Natural killer cell treated with Interleukin-12 subunit alpha and Interleukin-12 subunit beta and Interleukin-15 and Interleukin-18, amount 100 ng/mL, for 72 hours (primary cell): ENCODE data around the gene PHIP. TPM values are rescaled to one million over a fixed set of nuclear protein-coding genes. Genes with fewer than 3 reads are reported as not detected.
"Not testable (repeated sequence)": the region's sequence is repeated elsewhere in the genome, so short reads cannot be mapped to it uniquely, and the experiment has no call there.

Experiments
- ATAC-seq, 2 donors: fragments of 150-1000 bp; cut with Tn5 transposase in 1 of 2; sonication (Bioruptor Pico), chemical (Tn5 transposase) in 1 of 2; 2 replicates each; pipeline ENCODE4 v1.10.0; 2021
- DNase-seq: peaks from one replicate; pipeline ENCODE4 v3.0.0; 2022; ENCODE audit warnings: low spot score
- H3K27ac Mint-ChIP-seq, 2 donors: 1 replicate in 1 of 2; 2 replicates in 1 of 2; pipeline ENCODE4 v1.8.0; 2022; ENCODE audit warnings: mixed read lengths in 2 of 2, mild to moderate bottlenecking in 1 of 2, moderate library complexity in 1 of 2
- H3K27me3 Mint-ChIP-seq, 2 donors: 1 replicate in 1 of 2; 2 replicates in 1 of 2; pipeline ENCODE4 v1.8.0; 2022; ENCODE audit warnings: mixed read lengths in 2 of 2
- H3K36me3 Mint-ChIP-seq: one replicate; pipeline ENCODE4 v1.8.0; 2022; ENCODE audit warnings: mixed read lengths
- H3K4me1 Mint-ChIP-seq, 2 donors: 1 replicate in 1 of 2; 2 replicates in 1 of 2; pipeline ENCODE4 v1.8.0; 2022; ENCODE audit warnings: low read depth in 2 of 2, mixed read lengths in 2 of 2, mild to moderate bottlenecking in 1 of 2
- H3K4me3 Mint-ChIP-seq: one replicate; pipeline ENCODE4 v1.8.0; 2022; ENCODE audit warnings: mixed read lengths
- H3K9me3 Mint-ChIP-seq: 2 replicates; pipeline ENCODE4 v1.8.0; 2022; ENCODE audit warnings: mixed read lengths
- total RNA-seq, 2 donors: library from RNA; stranded (reverse); gene quantifications; one replicate each; pipeline ENCODE4 v1.2.3, GENCODE V29; 2022

The PHIP gene
- total RNA-seq, 2 donors from 2014 or later: 34.8 to 40.7 TPM

- peaks cover 19% of the 10 kb centered on the region for H3K9me3 Mint-ChIP-seq
- no peak for ATAC-seq
Measured at GRCh38 chr6:78917788-78918187, 160.3 kb downstream of the PHIP start.

GRCh38 chr6:78916411-78916810 lies 161.6 kb downstream of the PHIP start:
- peaks cover 10% of the 10 kb centered on the region in 2 donors for H3K27me3 Mint-ChIP-seq
- DNase-seq (no peak), ATAC-seq (no peak)
- peaks cover 15% of the 10 kb centered on the region for H3K9me3 Mint-ChIP-seq
- H3K4me3 Mint-ChIP-seq: no peak overlapping the region
- peaks cover 31% of the 10 kb centered on the region for H3K36me3 Mint-ChIP-seq
- peaks cover 1 to 3% of the 10 kb centered on the region in 2 donors for H3K4me1 Mint-ChIP-seq
- no peak overlapping the region for H3K27ac Mint-ChIP-seq

More at GRCh38 chr6:78917788-78918187, 160.3 kb downstream of the PHIP start:
- Mint-ChIP-seq H3K4me3 (no peak overlapping the region), H3K27ac (no peak overlapping the region), H3K27me3 (peaks cover 2 to 11% of the 10 kb centered on the region in 2 donors), H3K4me1 (no peaks in the 10 kb centered on the region), H3K36me3 (peaks cover 36% of the 10 kb centered on the region)
- no peak for DNase-seq

- H3K4me3 Mint-ChIP-seq: peak overlapping the region; percentile 43
- ATAC-seq (no peak), DNase-seq (no peak)
- peaks cover 20% of the 10 kb centered on the region for H3K36me3 Mint-ChIP-seq
- peaks cover 10 to 11% of the 10 kb centered on the region in 2 donors for H3K4me1 Mint-ChIP-seq
- H3K27ac Mint-ChIP-seq: no peak overlapping the region
- peaks cover 30 to 37% of the 10 kb centered on the region in 2 donors for H3K27me3 Mint-ChIP-seq
- peaks cover 3% of the 10 kb centered on the region for H3K9me3 Mint-ChIP-seq
Measured at GRCh38 chr6:78911218-78911940, 166.7 kb downstream of the PHIP start.

DNA sequence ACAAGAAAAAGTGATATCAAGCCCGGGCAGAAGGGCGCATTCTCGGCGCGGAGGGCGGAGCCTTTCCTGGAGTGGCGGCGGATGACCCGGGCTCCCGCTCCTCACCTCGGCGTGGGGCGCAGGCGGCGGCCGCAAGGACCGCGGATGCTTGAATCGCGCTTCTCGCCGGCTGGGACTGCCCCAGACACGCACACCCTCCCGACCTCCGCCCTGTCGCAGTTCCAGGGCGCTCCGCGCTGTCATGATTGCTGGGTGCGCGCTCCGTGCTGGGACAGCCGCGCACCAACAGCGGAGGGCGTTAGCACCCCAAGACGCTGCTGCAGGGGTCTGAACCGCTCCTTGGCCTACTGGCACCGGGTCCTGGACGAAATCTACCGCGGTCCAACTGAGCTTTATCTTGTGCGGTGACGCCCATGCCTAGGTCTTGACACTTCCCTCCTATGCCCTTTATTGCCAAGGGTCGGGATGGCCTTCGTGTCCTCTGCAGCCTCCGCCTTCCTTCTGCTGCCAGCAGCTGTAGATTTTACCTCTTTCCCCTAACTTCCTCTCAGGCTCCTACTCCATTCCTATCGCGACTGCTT lies 167.4 kb downstream of the PHIP start:
- Mint-ChIP-seq H3K9me3 (peaks cover under 1% of the 10 kb centered on the region), H3K27me3 (peaks cover 30 to 34% of the 10 kb centered on the region in 2 donors), H3K4me1 (peaks cover 10 to 11% of the 10 kb centered on the region in 2 donors), H3K36me3 (peaks cover 14% of the 10 kb centered on the region), H3K27ac (no peak overlapping the region), H3K4me3 (peak overlapping the region; percentile 43)
- DNase-seq (peak; percentile 56), ATAC-seq (peak; percentile 53 to 70)

DNA sequence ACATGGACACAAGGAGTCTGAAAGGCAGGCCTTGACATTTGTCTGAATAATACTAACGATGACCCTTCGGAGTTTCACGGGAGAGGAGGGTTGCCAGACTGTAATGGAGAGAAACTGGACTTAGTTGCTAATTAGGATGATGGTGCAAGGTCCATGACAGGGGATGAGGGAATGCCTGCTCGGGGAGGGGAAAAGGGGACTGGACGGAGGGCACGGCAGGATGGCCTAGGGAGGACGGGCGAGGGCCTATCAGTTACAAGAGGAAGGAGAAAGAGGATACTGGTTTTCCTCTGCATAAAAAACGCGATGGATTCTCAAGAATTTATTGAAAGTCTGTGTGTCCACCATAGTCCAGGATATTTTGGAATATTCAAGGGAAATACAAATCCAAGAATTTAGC lies 168.0 kb downstream of the PHIP start:
- Mint-ChIP-seq H3K4me3 (peak overlapping the region; percentile 30), H3K36me3 (peaks cover 13% of the 10 kb centered on the region), H3K9me3 (no peaks in the 10 kb centered on the region), H3K27ac (no peak overlapping the region), H3K4me1 (peaks cover 10 to 11% of the 10 kb centered on the region in 2 donors), H3K27me3 (peaks cover 30 to 32% of the 10 kb centered on the region in 2 donors)
- DNase-seq (no peak), ATAC-seq (no peak)

- peaks cover 13% of the 10 kb centered on the region for H3K36me3 Mint-ChIP-seq
- H3K27me3 Mint-ChIP-seq: peaks cover 30 to 32% of the 10 kb centered on the region in 2 donors
- peaks cover 10 to 11% of the 10 kb centered on the region in 2 donors for H3K4me1 Mint-ChIP-seq
- no peak overlapping the region for H3K4me3 Mint-ChIP-seq
- DNase-seq: no peak
- H3K9me3 Mint-ChIP-seq: no peaks in the 10 kb centered on the region
- no peak for ATAC-seq
- no peak overlapping the region for H3K27ac Mint-ChIP-seq
Measured at GRCh38 chr6:78909391-78909790, 168.7 kb downstream of the PHIP start.

- no peak for ATAC-seq
- Mint-ChIP-seq H3K4me3 (no peak overlapping the region), H3K36me3 (peaks cover 13% of the 10 kb centered on the region), H3K9me3 (no peaks in the 10 kb centered on the region), H3K4me1 (peaks cover 10 to 11% of the 10 kb centered on the region in 2 donors), H3K27me3 (peaks cover 30 to 32% of the 10 kb centered on the region in 2 donors), H3K27ac (no peak overlapping the region)
- DNase-seq: no peak
Measured at GRCh38 chr6:78908621-78909020, 169.4 kb downstream of the PHIP start.

GRCh38 chr6:78896227-78896626 lies 181.8 kb downstream of the PHIP start:
- DNase-seq (no peak), ATAC-seq (no peak)
- no peak overlapping the region for H3K4me3 Mint-ChIP-seq
- no peaks in the 10 kb centered on the region for H3K36me3 Mint-ChIP-seq
- no peaks in the 10 kb centered on the region for H3K4me1 Mint-ChIP-seq
- H3K27me3 Mint-ChIP-seq: no peaks in the 10 kb centered on the region
- no peak overlapping the region for H3K27ac Mint-ChIP-seq
- H3K9me3 Mint-ChIP-seq: no peaks in the 10 kb centered on the region

DNA sequence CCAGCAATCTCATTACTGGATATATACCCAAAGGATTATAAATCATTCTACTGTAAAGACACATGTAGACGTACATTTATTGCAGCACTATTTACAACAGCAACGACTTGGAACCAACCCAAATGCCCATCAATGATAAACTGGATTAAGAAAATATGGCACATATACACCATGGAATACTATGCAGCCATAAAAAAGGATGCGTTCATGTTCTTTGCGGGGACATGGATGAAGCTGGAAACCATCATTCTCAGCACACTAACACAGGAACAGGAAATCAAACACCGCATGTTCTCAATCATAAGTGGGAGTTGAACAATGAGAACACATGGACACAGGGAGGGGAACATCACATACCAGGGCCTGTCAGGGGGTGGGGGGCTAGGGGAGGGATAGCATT lies 188.2 kb downstream of the PHIP start:
- not testable (repeated sequence) for ATAC-seq, H3K9me3 Mint-ChIP-seq, H3K4me3 Mint-ChIP-seq, DNase-seq, H3K27ac Mint-ChIP-seq, H3K27me3 Mint-ChIP-seq, H3K4me1 Mint-ChIP-seq
- peaks cover 12% of the 10 kb centered on the region for H3K36me3 Mint-ChIP-seq

Other genes with a start within 250 kb of the PHIP start
- gene IRAK1BP1, start 210.7 kb downstream of the PHIP start, total RNA-seq: 1 to 10 TPM; 1.6 to 2.5 TPM
- gene HMGN3, start 156.4 kb upstream of the PHIP start, total RNA-seq: 10 to 100 TPM; 46.6 to 49.6 TPM